HepG2 (cell line): Measurements from ENCODE around the gene B4GALT2. TPM values are rescaled to one million over a fixed set of nuclear protein-coding genes. Genes with fewer than 3 reads are reported as not detected.

Experiments
- ATAC-seq: fragments of 200-7000 bp; cut with Tn5 transposase; 3 replicates; pipeline ENCODE4 v1.9.1; 2020; ENCODE audit warnings: mild to moderate bottlenecking, moderate library complexity
- BruUV-seq: library from RNA; stranded (reverse); fragments of 400-500 nt; replicated peaks from 2 replicates; lab custom pipeline; 2021; lab: Mats Ljungman, UMichigan
- CTCF ChIA-PET: fragments of 300-600 bp; formaldehyde crosslinking; extraction: SDS; loops from one replicate; lab custom pipeline; 2021; ENCODE audit warnings: low total read pairs, inconsistent platforms, low intra/inter-chr PET ratio; lab: Yijun Ruan, JAX
- POLR2A ChIA-PET: fragments of 350-600 bp; sonication (Branson Sonifier 250); formaldehyde crosslinking; loops from one replicate; lab custom pipeline; 2020; ENCODE audit warnings: antibody characterized with exemption, inconsistent platforms; lab: Yijun Ruan, JAX
- DNase-seq: peaks from one replicate; pipeline ENCODE4 v3.0.0-alpha.2; 2015; ENCODE audit warnings: low spot score
- FAIRE-seq: peaks from 3 replicates; lab custom pipeline; 2011; peaks lifted over from hg19 to GRCh38; lab: Jason Lieb, UNC
- H2AFZ ChIP-seq: one replicate; pipeline ENCODE4 v1.6.1; 2011; ENCODE audit warnings: low read length, inconsistent platforms
- H3K27ac ChIP-seq: fragments of 300-600 bp; 3 replicates; pipeline ENCODE4 v1.8.0; 2011; ENCODE audit warnings: mixed run types, mild to moderate bottlenecking, mixed read lengths, low read length, inconsistent platforms; ENCODE audit not compliant: insufficient read depth; ENCODE audit errors: extremely low read length
- H3K27me3 ChIP-seq, 2 experiments: fragments of 200-600 bp in 1 of 2; 2 replicates in 1 of 2; 3 replicates in 1 of 2; pipeline versions ENCODE4 v1.6.0 to v1.8.0; 2011; ENCODE audit warnings: low read length in 2 of 2, mild to moderate bottlenecking in 2 of 2, moderate library complexity in 2 of 2, inconsistent platforms in 1 of 2; ENCODE audit not compliant: insufficient read depth in 2 of 2, control insufficient read depth in 1 of 2
- H3K36me3 ChIP-seq, 2 experiments: fragments of 200-600 bp in 1 of 2; replicated peaks in 1 of 2; 2 replicates in 1 of 2; 3 replicates in 1 of 2; pipeline versions ENCODE4 v1.5.1 to v1.8.0; 2011; ENCODE audit warnings: low read length in 2 of 2, inconsistent platforms in 1 of 2; ENCODE audit not compliant: insufficient read depth in 2 of 2, control insufficient read depth in 1 of 2
- H3K4me1 ChIP-seq: 2 replicates; pipeline ENCODE4 v1.5.1; 2012; ENCODE audit warnings: low read length, inconsistent platforms; ENCODE audit not compliant: insufficient read depth
- H3K4me2 ChIP-seq: 2 replicates; pipeline ENCODE4 v1.6.0; 2011; ENCODE audit warnings: low read depth, low read length, inconsistent platforms
- H3K4me3 ChIP-seq, 3 experiments: fragments of 200-600 bp in 1 of 3; sonication (generic), shearing (Covaris generic) in 1 of 3; replicated peaks in 1 of 3; 2 replicates each; pipeline ENCODE4 v1.5.1; 2011 to 2016; ENCODE audit warnings: low read length in 3 of 3, inconsistent platforms in 2 of 3, low read depth in 2 of 3, mild to moderate bottlenecking in 2 of 3, control low read depth in 1 of 3, mixed read lengths in 1 of 3; ENCODE audit not compliant: insufficient read depth in 1 of 3
- H3K79me2 ChIP-seq: one replicate; pipeline ENCODE4 v1.6.1; 2011; ENCODE audit warnings: low read length, inconsistent platforms; ENCODE audit not compliant: insufficient read depth
- H3K9ac ChIP-seq: 2 replicates; pipeline ENCODE4 v1.6.0; 2011; ENCODE audit warnings: mild to moderate bottlenecking, low read depth, low read length, inconsistent platforms; ENCODE audit not compliant: insufficient read depth
- H3K9me3 ChIP-seq: 2 replicates; pipeline ENCODE4 v1.5.1; 2012; ENCODE audit warnings: mild to moderate bottlenecking, low read length
- H4K20me1 ChIP-seq: 2 replicates; pipeline ENCODE4 v1.6.0; 2011; ENCODE audit warnings: inconsistent platforms, mild to moderate bottlenecking, low read length, moderate library complexity; ENCODE audit not compliant: insufficient read depth
- AGO2 ChIP-seq: fragments of 200-400 bp; formaldehyde crosslinking; optimal IDR thresholded peaks from 2 replicates; pipeline ENCODE3; 2017; ENCODE audit warnings: mild to moderate bottlenecking, low read depth, low read length, moderate library complexity
- ATAD3A ChIP-seq: sonication (generic); formaldehyde crosslinking; IDR thresholded peaks from 2 replicates; pipeline ENCODE4 v1.4.0; 2020; ENCODE audit warnings: missing genetic modification reagents
- RXRB ChIP-seq: IDR thresholded peaks from 2 replicates; pipeline ENCODE4 v1.6.1; 2016; ENCODE audit warnings: borderline replicate concordance, missing genetic modification reagents, missing compliant biosample characterization
- U2AF2 ChIP-seq: fragments of 200-400 bp; formaldehyde crosslinking; IDR thresholded peaks from 2 replicates; pipeline ENCODE4 v1.6.1; 2017; ENCODE audit warnings: low read depth, mild to moderate bottlenecking, low read length
- ZNF251 ChIP-seq: sonication (generic); formaldehyde crosslinking; IDR thresholded peaks from 2 replicates; pipeline ENCODE4 v1.9.0; 2021; ENCODE audit warnings: mild to moderate bottlenecking, missing genetic modification reagents
- ZNF496 ChIP-seq: sonication (generic); formaldehyde crosslinking; IDR thresholded peaks from 2 replicates; pipeline ENCODE4 v1.8.1; 2023; ENCODE audit warnings: mild to moderate bottlenecking, moderate library complexity, missing genetic modification reagents; ENCODE audit not compliant: insufficient replicate concordance
- ZNF572 ChIP-seq: sonication (generic); formaldehyde crosslinking; IDR thresholded peaks from 2 replicates; pipeline ENCODE4 v1.5.1; 2020; ENCODE audit warnings: mild to moderate bottlenecking, missing genetic modification reagents
- ZSCAN25 ChIP-seq: sonication (generic); formaldehyde crosslinking; IDR thresholded peaks from 2 replicates; pipeline ENCODE4 v1.8.0; 2022; ENCODE audit warnings: mild to moderate bottlenecking, missing genetic modification reagents
- WGBS: methylation state at CpG from one replicate; pipeline ENCODE4 v1.1.6; 2017; ENCODE audit warnings: low lambda C conversion rate; 5-methylcytosine and 5-hydroxymethylcytosine counted together
- in situ Hi-C: cut with HindIII; loops from 2 replicates; pipeline ENCODE4 v1.10.0; 2017; ENCODE audit warnings: low pct_unique_long_range_greater_than_20kb; ENCODE audit not compliant: extremely low pct_ligation_motif_present
- intact Hi-C: fragments of 100-400 bp; cut with micrococcal nuclease; formaldehyde crosslinking; loops from one replicate; pipeline ENCODE4 v1.10.0; 2022; ENCODE audit not compliant: unreplicated experiment
- polyA plus RNA-seq, 8 experiments: library from polyadenylated mRNA; depleted of rRNA in 3 of 8; stranded (reverse) in 7 of 8; unstranded in 1 of 8; fragments of >200 nt; fragmentation: Illumina TruSeq in 4 of 8; extraction: Trizol in 4 of 8; gene quantifications; 2 replicates each; pipeline versions ENCODE4 v1.2.1 to v1.2.3, GENCODE V29; 2011 to 2016; ENCODE audit warnings: low read depth in 4 of 8, missing spikeins in 1 of 8, mixed read lengths in 1 of 8; ENCODE audit not compliant: insufficient read depth in 1 of 8
- total RNA-seq, 5 experiments: library from RNA; depleted of rRNA; stranded (reverse); fragments of >200 nt; fragmentation: Illumina TruSeq; extraction: Trizol; gene quantifications; 2 replicates each; pipeline ENCODE4 v1.2.3, GENCODE V29; 2016; ENCODE audit warnings: low read depth in 1 of 5
- TF ChIP-seq, protein P1 (sequence below): sonication (generic); formaldehyde crosslinking; IDR thresholded peaks from 2 replicates; pipeline ENCODE4 v1.4.0; 2020; ENCODE audit warnings: mild to moderate bottlenecking, missing genetic modification reagents
- TF ChIP-seq, protein P2 (sequence below): fragments of 450-650 bp; IDR thresholded peaks from 2 replicates; pipeline ENCODE4 v1.6.1; 2017
- TF ChIP-seq, protein P3 (sequence below): sonication (generic); formaldehyde crosslinking; IDR thresholded peaks from 2 replicates; pipeline ENCODE4 v1.8.1; 2023; ENCODE audit warnings: mild to moderate bottlenecking, missing genetic modification reagents
- TF ChIP-seq, protein P4 (sequence below): sonication (generic); formaldehyde crosslinking; IDR thresholded peaks from 2 replicates; pipeline ENCODE4 v1.5.0; 2020; ENCODE audit warnings: missing genetic modification reagents, mild to moderate bottlenecking, borderline replicate concordance
- TF ChIP-seq, protein P5 (sequence below): sonication (generic); formaldehyde crosslinking; IDR thresholded peaks from 2 replicates; pipeline ENCODE4 v1.4.0; 2020; ENCODE audit warnings: missing genetic modification reagents

Gene B4GALT2
- total and polyA plus RNA-seq, 2 of the 13 experiments (the other 11 are each of a cell fraction or from before 2014, with no cell fraction given): 41.9 to 78.0 TPM

DNA sequence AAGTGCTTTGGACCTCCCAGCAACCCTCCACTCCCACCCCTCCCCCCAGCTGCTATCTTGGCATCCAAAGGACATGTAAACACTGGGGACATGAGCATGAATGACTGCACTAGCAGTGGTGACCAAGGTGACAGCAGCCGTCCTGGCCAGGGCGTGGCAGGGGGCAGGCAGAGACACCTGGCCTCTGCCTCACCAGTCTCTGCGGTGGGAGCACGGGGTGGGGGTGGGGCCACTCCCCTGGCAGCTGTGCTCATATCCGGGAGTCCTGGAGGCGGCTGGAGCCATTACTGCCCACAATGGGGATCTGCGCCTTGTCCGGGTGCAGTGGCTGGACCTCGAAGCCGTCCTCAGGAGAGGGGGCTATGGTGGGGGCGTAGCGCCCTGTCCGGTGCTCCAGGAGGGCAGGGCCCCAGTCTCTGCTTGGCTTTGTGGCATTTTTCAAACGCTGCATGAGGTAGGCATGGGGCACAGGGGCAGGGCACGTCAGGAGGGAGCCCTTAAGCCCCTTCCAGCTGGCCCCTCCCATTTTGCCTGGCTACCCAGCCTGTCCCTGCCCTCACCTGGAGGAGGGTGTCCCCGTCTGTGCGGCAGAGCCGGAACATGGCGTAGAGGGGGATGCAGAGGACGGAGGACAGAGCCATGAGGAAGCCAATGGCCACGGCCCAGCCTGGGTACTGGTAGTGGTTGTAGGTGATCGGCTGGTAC, 18.4 kb downstream of the B4GALT2 start (continued):
- TF ChIP-seq, protein P1, sequence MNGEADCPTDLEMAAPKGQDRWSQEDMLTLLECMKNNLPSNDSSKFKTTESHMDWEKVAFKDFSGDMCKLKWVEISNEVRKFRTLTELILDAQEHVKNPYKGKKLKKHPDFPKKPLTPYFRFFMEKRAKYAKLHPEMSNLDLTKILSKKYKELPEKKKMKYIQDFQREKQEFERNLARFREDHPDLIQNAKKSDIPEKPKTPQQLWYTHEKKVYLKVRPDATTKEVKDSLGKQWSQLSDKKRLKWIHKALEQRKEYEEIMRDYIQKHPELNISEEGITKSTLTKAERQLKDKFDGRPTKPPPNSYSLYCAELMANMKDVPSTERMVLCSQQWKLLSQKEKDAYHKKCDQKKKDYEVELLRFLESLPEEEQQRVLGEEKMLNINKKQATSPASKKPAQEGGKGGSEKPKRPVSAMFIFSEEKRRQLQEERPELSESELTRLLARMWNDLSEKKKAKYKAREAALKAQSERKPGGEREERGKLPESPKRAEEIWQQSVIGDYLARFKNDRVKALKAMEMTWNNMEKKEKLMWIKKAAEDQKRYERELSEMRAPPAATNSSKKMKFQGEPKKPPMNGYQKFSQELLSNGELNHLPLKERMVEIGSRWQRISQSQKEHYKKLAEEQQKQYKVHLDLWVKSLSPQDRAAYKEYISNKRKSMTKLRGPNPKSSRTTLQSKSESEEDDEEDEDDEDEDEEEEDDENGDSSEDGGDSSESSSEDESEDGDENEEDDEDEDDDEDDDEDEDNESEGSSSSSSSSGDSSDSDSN (CRISPR knock-in tag): no peak
- no peak for TF ChIP-seq U2AF2
- TF ChIP-seq AGO2: peak; percentile 54

DNA sequence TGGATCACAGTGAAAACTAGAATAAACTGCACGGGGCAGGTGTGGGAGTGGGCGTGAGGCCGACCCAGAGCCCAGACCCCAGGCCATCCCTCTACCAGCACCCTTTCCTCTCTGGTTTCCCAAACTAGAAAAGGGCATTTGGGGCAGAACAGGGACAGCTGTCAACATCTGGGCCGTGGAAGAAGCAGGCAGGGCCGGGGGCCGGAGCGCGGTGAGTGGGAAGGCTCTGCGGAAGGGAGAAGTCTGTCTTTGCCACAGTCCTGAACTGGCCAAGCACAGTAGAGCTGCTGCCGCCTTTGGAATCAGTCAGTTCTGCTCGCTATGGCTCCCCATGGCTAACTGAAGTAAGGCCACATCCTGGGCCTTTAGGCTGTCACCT, 19.0 kb downstream of the B4GALT2 start:
- no peak overlapping the region for H3K4me2 ChIP-seq
- WGBS: 91% methylated on average over 11 of the region's 11 CpGs
- no peaks in the 10 kb centered on the region for H4K20me1 ChIP-seq
- H3K4me1 ChIP-seq: peaks cover 36% of the 10 kb centered on the region
- POLR2A ChIA-PET: interaction anchor here (1.4 kb wide), 1 partner anchor 33 kb away, joined by 4 read pairs; the partner anchor contains the start of gene SLC6A9
- ATAC-seq (no peak), DNase-seq (no peak), FAIRE-seq (no peak)
- CTCF ChIA-PET: no interaction called here
- H3K9ac ChIP-seq: no peak overlapping the region
- H3K4me3 ChIP-seq: no peak overlapping the region
- H3K27me3 ChIP-seq: no peaks in the 10 kb centered on the region
- TF ChIP-seq, protein P2, sequence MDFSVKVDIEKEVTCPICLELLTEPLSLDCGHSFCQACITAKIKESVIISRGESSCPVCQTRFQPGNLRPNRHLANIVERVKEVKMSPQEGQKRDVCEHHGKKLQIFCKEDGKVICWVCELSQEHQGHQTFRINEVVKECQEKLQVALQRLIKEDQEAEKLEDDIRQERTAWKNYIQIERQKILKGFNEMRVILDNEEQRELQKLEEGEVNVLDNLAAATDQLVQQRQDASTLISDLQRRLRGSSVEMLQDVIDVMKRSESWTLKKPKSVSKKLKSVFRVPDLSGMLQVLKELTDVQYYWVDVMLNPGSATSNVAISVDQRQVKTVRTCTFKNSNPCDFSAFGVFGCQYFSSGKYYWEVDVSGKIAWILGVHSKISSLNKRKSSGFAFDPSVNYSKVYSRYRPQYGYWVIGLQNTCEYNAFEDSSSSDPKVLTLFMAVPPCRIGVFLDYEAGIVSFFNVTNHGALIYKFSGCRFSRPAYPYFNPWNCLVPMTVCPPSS: no peak
- TF ChIP-seq ATAD3A (CRISPR knock-in tag) (no peak), ZNF572 (CRISPR knock-in tag) (no peak), RXRB (no peak), ZNF496 (CRISPR knock-in tag) (no peak), ZSCAN25 (CRISPR knock-in tag) (no peak), ZNF251 (no peak)
- TF ChIP-seq, protein P3, sequence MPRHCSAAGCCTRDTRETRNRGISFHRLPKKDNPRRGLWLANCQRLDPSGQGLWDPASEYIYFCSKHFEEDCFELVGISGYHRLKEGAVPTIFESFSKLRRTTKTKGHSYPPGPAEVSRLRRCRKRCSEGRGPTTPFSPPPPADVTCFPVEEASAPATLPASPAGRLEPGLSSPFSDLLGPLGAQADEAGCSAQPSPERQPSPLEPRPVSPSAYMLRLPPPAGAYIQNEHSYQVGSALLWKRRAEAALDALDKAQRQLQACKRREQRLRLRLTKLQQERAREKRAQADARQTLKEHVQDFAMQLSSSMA (CRISPR knock-in tag): no peak
- TF ChIP-seq, protein P4, sequence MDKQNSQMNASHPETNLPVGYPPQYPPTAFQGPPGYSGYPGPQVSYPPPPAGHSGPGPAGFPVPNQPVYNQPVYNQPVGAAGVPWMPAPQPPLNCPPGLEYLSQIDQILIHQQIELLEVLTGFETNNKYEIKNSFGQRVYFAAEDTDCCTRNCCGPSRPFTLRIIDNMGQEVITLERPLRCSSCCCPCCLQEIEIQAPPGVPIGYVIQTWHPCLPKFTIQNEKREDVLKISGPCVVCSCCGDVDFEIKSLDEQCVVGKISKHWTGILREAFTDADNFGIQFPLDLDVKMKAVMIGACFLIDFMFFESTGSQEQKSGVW: no peak
- TF ChIP-seq, protein P5, sequence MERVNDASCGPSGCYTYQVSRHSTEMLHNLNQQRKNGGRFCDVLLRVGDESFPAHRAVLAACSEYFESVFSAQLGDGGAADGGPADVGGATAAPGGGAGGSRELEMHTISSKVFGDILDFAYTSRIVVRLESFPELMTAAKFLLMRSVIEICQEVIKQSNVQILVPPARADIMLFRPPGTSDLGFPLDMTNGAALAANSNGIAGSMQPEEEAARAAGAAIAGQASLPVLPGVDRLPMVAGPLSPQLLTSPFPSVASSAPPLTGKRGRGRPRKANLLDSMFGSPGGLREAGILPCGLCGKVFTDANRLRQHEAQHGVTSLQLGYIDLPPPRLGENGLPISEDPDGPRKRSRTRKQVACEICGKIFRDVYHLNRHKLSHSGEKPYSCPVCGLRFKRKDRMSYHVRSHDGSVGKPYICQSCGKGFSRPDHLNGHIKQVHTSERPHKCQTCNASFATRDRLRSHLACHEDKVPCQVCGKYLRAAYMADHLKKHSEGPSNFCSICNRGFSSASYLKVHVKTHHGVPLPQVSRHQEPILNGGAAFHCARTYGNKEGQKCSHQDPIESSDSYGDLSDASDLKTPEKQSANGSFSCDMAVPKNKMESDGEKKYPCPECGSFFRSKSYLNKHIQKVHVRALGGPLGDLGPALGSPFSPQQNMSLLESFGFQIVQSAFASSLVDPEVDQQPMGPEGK (CRISPR knock-in tag): no peak
- no peak overlapping the region for H3K27ac ChIP-seq
- no peaks in the 10 kb centered on the region for H3K79me2 ChIP-seq
- no peak overlapping the region for H2AFZ ChIP-seq
- peaks cover 6 to 17% of the 10 kb centered on the region in 2 experiments; a peak in 4 of 5 replicates for H3K36me3 ChIP-seq
- in situ Hi-C loops: loop anchor here (5.0 kb wide), 1 partner anchor 34 kb away; the partner anchor contains the start of gene SLC6A9
- TSS peak; percentile 4 for BruUV-seq
- no peaks in the 10 kb centered on the region for H3K9me3 ChIP-seq
- intact Hi-C loops: no loop called here
